VCaP (cell line): ENCODE results near the gene JPH2.

ENCODE experiments used
- H3K27ac ChIP-seq: fragments of 450-650 bp; 2 replicates; pipeline ENCODE4 v1.5.1; 2017
- CTCF ChIP-seq: fragments of 450-650 bp; conservative IDR thresholded peaks from 2 replicates; pipeline ENCODE4 v1.5.1; 2017; ENCODE audit warnings: mild to moderate bottlenecking, moderate library complexity

JPH2 gene

GRCh38 chr20:44174996-44175765 is 11.8 kb downstream of the JPH2 start:
- no peak for TF ChIP-seq CTCF
- no peak overlapping the region for H3K27ac ChIP-seq

- no peak for TF ChIP-seq CTCF
- H3K27ac ChIP-seq = no peak overlapping the region
Observed at GRCh38 chr20:44173846-44174245, 13.1 kb downstream of the JPH2 start.

- no peak overlapping the region for H3K27ac ChIP-seq
- no peak for TF ChIP-seq CTCF
Observed at GRCh38 chr20:44173116-44173515, 13.9 kb downstream of the JPH2 start.

GRCh38 chr20:44172572-44172950 is 14.4 kb downstream of the JPH2 start:
- H3K27ac ChIP-seq = no peak overlapping the region
- no peak for TF ChIP-seq CTCF

GRCh38 chr20:44171775-44172571 is 15.0 kb downstream of the JPH2 start:
- no peak for TF ChIP-seq CTCF
- no peak overlapping the region for H3K27ac ChIP-seq

- no peak for TF ChIP-seq CTCF
- H3K27ac ChIP-seq = no peak overlapping the region
Observed at GRCh38 chr20:44170816-44171410, 16.1 kb downstream of the JPH2 start.

GRCh38 chr20:44167736-44168135 is 19.3 kb downstream of the JPH2 start:
- no peak for TF ChIP-seq CTCF
- H3K27ac ChIP-seq = no peak overlapping the region
